ENCODE measurements around the gene EGLN3. TPM values are rescaled to one million over a fixed set of nuclear protein-coding genes. Genes with fewer than 3 reads are reported as not detected.
A peak's percentile ranks its signal among the peaks of the same experiment; 100 is the strongest.
"Not testable (repeated sequence)": the region's sequence is repeated elsewhere in the genome, so short reads cannot be mapped to it uniquely, and the experiment has no call there.

Gene EGLN3
- total RNA-seq, 1 donor from 2014 or later = 14.2 TPM

GRCh38 chr14:33985242-33985641, 34.4 kb upstream of the EGLN3 start:
- Mint-ChIP-seq H3K4me3 (ENCODE audit: unreplicated experiment) (no peak overlapping the region), H3K9me3 (ENCODE audit: unreplicated experiment) (no peaks in the 10 kb centered on the region), H3K27ac (ENCODE audit: unreplicated experiment) (no peak overlapping the region), H3K36me3 (ENCODE audit: low read depth, unreplicated experiment) (no peaks in the 10 kb centered on the region), H3K27me3 (ENCODE audit: unreplicated experiment) (no peaks in the 10 kb centered on the region), H3K4me1 (ENCODE audit: unreplicated experiment) (peaks cover 6% of the 10 kb centered on the region)
- no peak for TF ChIP-seq CTCF (IDR thresholded peaks at IDR 0.05; ENCODE audit: unreplicated experiment)
- no peak for DNase-seq (ENCODE audit: low spot score)

GRCh38 chr14:33979613-33980276, 28.9 kb upstream of the EGLN3 start:
- no peak overlapping the region for H3K27ac Mint-ChIP-seq (ENCODE audit: unreplicated experiment)
- no peaks in the 10 kb centered on the region for H3K36me3 Mint-ChIP-seq (ENCODE audit: low read depth, unreplicated experiment)
- no peaks in the 10 kb centered on the region for H3K4me1 Mint-ChIP-seq (ENCODE audit: unreplicated experiment)
- TF ChIP-seq CTCF (IDR thresholded peaks at IDR 0.05; ENCODE audit: unreplicated experiment) = no peak
- no peak overlapping the region for H3K4me3 Mint-ChIP-seq (ENCODE audit: unreplicated experiment)
- no peaks in the 10 kb centered on the region for H3K9me3 Mint-ChIP-seq (ENCODE audit: unreplicated experiment)
- H3K27me3 Mint-ChIP-seq (ENCODE audit: unreplicated experiment) = peaks cover 2% of the 10 kb centered on the region
- no peak for DNase-seq (ENCODE audit: low spot score)

GRCh38 chr14:33978892-33979612, 28.2 kb upstream of the EGLN3 start:
- no peak for DNase-seq (ENCODE audit: low spot score)
- no peaks in the 10 kb centered on the region for H3K9me3 Mint-ChIP-seq (ENCODE audit: unreplicated experiment)
- H3K4me3 Mint-ChIP-seq (ENCODE audit: unreplicated experiment) = no peak overlapping the region
- peaks cover 2% of the 10 kb centered on the region for H3K27me3 Mint-ChIP-seq (ENCODE audit: unreplicated experiment)
- peaks cover 2% of the 10 kb centered on the region for H3K4me1 Mint-ChIP-seq (ENCODE audit: unreplicated experiment)
- H3K36me3 Mint-ChIP-seq (ENCODE audit: low read depth, unreplicated experiment) = no peaks in the 10 kb centered on the region
- H3K27ac Mint-ChIP-seq (ENCODE audit: unreplicated experiment) = no peak overlapping the region
- no peak for TF ChIP-seq CTCF (IDR thresholded peaks at IDR 0.05; ENCODE audit: unreplicated experiment)

GRCh38 chr14:33972583-33973081, 21.8 kb upstream of the EGLN3 start:
- Mint-ChIP-seq H3K9me3 (ENCODE audit: unreplicated experiment) (no peaks in the 10 kb centered on the region), H3K27me3 (ENCODE audit: unreplicated experiment) (no peaks in the 10 kb centered on the region), H3K4me3 (ENCODE audit: unreplicated experiment) (no peak overlapping the region), H3K27ac (ENCODE audit: unreplicated experiment) (peak overlapping the region; percentile 94), H3K4me1 (ENCODE audit: unreplicated experiment) (peaks cover 25% of the 10 kb centered on the region), H3K36me3 (ENCODE audit: low read depth, unreplicated experiment) (no peaks in the 10 kb centered on the region)
- TF ChIP-seq CTCF (IDR thresholded peaks at IDR 0.05; ENCODE audit: unreplicated experiment) = no peak
- DNase-seq (ENCODE audit: low spot score) = no peak

GRCh38 chr14:33969846-33970245, 19.0 kb upstream of the EGLN3 start:
- H3K9me3 Mint-ChIP-seq (ENCODE audit: unreplicated experiment); DNase-seq (ENCODE audit: low spot score); H3K36me3 Mint-ChIP-seq (ENCODE audit: low read depth, unreplicated experiment); H3K27me3 Mint-ChIP-seq (ENCODE audit: unreplicated experiment); H3K27ac Mint-ChIP-seq (ENCODE audit: unreplicated experiment); H3K4me3 Mint-ChIP-seq (ENCODE audit: unreplicated experiment): not testable (repeated sequence)
- H3K4me1 Mint-ChIP-seq (ENCODE audit: unreplicated experiment) = peaks cover 30% of the 10 kb centered on the region
